DND-41 (cell line): ENCODE data around the gene ALDH1L2.

ENCODE experiments used
- ATAC-seq: fragments of 200-7000 bp; cut with Tn5 transposase; 3 replicates; pipeline ENCODE4 v1.9.1; 2021; ENCODE audit warnings: low read depth; ENCODE audit not compliant: insufficient read depth
- DNase-seq: peaks from one replicate; pipeline ENCODE4 v3.0.0-alpha.2; 2020
- H2AFZ ChIP-seq: 2 replicates; pipeline ENCODE4 v1.6.0; 2012; ENCODE audit warnings: low read depth, low read length
- H3K27ac ChIP-seq: 2 replicates; pipeline ENCODE4 v1.5.1; 2012; ENCODE audit warnings: low read length, inconsistent platforms
- H3K27me3 ChIP-seq: fragments of 200-600 bp; sonication (generic); 2 replicates; pipeline ENCODE4 v1.6.0; 2012; ENCODE audit warnings: low read length, mild to moderate bottlenecking, inconsistent platforms; ENCODE audit not compliant: insufficient read depth, poor library complexity
- H3K36me3 ChIP-seq: 2 replicates; pipeline ENCODE4 v1.5.1; 2012; ENCODE audit warnings: low read length, inconsistent platforms; ENCODE audit not compliant: insufficient read depth
- H3K4me1 ChIP-seq: 2 replicates; pipeline ENCODE4 v1.5.1; 2012; ENCODE audit warnings: mild to moderate bottlenecking, low read length; ENCODE audit not compliant: insufficient read depth
- H3K4me2 ChIP-seq: 2 replicates; pipeline ENCODE4 v1.6.0; 2012; ENCODE audit warnings: mild to moderate bottlenecking, moderate library complexity, low read length, inconsistent platforms; ENCODE audit not compliant: insufficient read depth
- H3K4me3 ChIP-seq, 2 experiments: fragments of 200-600 bp in 1 of 2; shearing (Covaris generic) in 1 of 2; 2 replicates each; pipeline ENCODE4 v1.5.1; 2012 to 2016; ENCODE audit warnings: inconsistent platforms in 2 of 2, low read length in 2 of 2, mild to moderate bottlenecking in 2 of 2, low read depth in 1 of 2, moderate library complexity in 1 of 2
- H3K79me2 ChIP-seq: 2 replicates; pipeline ENCODE4 v1.6.0; 2012; ENCODE audit warnings: low read length, inconsistent platforms; ENCODE audit not compliant: insufficient read depth
- H3K9ac ChIP-seq: 2 replicates; pipeline ENCODE4 v1.6.0; 2012; ENCODE audit warnings: low read depth, mild to moderate bottlenecking, inconsistent platforms, low read length, moderate library complexity
- H3K9me3 ChIP-seq: 2 replicates; pipeline ENCODE4 v1.5.1; 2012; ENCODE audit warnings: low read length, moderate library complexity, mild to moderate bottlenecking, inconsistent platforms; ENCODE audit not compliant: insufficient read depth, severe bottlenecking
- H4K20me1 ChIP-seq: 2 replicates; pipeline ENCODE4 v1.6.0; 2012; ENCODE audit warnings: low read length; ENCODE audit not compliant: insufficient read depth
- EZH2 ChIP-seq: IDR thresholded peaks from 3 replicates; pipeline ENCODE4 v1.6.1; 2012; ENCODE audit warnings: borderline replicate concordance, low read depth, mild to moderate bottlenecking, moderate library complexity, low read length, inconsistent platforms; ENCODE audit not compliant: severe bottlenecking
- TF ChIP-seq, protein P1 (sequence below): IDR thresholded peaks from 2 replicates; pipeline ENCODE4 v1.5.1; 2012; ENCODE audit warnings: borderline replicate concordance, low read length, moderate library complexity, mild to moderate bottlenecking; ENCODE audit not compliant: poor library complexity, severe bottlenecking; ENCODE audit errors: extremely low read depth

Gene ALDH1L2

DNA sequence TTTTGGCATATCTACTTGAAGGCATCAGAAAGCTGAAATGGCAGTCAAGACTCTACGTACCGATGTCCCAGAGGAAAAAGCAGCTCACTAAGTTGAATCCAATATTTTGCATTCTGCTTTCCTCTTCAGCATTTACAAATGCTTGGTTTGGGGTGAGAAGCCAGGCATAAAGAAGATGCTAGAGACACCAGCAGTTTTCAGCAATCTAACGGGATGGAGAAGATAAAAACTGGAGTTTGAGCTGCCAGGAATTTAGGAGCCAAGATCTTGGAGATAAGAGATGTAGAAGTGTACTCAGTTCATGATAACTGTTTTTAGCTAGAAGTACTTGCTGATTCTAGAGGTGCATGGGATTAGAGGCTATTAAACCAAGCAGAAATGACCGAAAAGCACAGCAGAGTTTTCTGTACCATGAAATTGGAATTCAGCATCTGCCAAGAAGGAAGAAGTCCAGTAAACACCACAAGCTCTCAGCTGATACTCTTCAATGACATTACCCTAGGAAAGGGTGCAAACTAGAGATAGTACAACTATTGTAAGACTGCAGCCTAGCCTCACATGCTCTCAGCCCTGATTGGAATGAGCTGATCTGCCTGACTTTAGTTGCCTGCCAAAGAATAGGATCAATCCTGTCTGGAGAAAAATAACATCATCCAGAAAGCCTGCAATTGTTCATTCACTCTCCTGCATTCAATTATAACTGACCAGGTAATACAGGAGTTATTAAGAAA lies 7.4 kb upstream of the ALDH1L2 start:
- Histone ChIP-seq H3K4me3 (no peak overlapping the region), H4K20me1 (no peaks in the 10 kb centered on the region), H3K27ac (no peak overlapping the region), H3K27me3 (no peaks in the 10 kb centered on the region), H2AFZ (no peak overlapping the region), H3K9ac (no peak overlapping the region), H3K4me2 (no peak overlapping the region), H3K79me2 (no peaks in the 10 kb centered on the region), H3K9me3 (peaks cover 7% of the 10 kb centered on the region), H3K36me3 (no peaks in the 10 kb centered on the region), H3K4me1 (no peaks in the 10 kb centered on the region)
- no peak for TF ChIP-seq EZH2
- TF ChIP-seq, protein P1, sequence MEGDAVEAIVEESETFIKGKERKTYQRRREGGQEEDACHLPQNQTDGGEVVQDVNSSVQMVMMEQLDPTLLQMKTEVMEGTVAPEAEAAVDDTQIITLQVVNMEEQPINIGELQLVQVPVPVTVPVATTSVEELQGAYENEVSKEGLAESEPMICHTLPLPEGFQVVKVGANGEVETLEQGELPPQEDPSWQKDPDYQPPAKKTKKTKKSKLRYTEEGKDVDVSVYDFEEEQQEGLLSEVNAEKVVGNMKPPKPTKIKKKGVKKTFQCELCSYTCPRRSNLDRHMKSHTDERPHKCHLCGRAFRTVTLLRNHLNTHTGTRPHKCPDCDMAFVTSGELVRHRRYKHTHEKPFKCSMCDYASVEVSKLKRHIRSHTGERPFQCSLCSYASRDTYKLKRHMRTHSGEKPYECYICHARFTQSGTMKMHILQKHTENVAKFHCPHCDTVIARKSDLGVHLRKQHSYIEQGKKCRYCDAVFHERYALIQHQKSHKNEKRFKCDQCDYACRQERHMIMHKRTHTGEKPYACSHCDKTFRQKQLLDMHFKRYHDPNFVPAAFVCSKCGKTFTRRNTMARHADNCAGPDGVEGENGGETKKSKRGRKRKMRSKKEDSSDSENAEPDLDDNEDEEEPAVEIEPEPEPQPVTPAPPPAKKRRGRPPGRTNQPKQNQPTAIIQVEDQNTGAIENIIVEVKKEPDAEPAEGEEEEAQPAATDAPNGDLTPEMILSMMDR, result no peak
- ATAC-seq (no peak), DNase-seq (no peak)

DNA sequence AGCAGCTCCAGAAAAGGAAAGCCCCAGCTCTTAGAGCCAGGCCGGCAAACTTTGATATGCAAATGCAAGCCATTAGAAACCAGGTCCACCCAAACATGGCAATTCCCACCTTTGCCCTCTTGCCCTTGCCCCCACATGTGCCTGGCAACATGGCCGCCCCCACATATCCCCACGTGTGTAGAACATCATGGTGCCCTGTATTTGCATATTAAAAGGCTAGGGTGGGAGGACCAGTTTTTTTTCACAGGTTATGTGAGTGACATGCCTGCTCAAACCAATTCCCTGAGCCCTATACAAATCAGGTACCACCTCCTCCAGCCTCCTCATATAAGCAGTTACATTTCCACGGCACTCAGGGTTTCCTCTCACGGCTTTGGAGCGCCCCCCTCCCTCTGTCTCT lies 6.1 kb upstream of the ALDH1L2 start:
- TF ChIP-seq EZH2, result no peak
- TF ChIP-seq, protein P1, result no peak
- Histone ChIP-seq H3K4me3 (no peak overlapping the region), H3K79me2 (no peaks in the 10 kb centered on the region), H2AFZ (no peak overlapping the region), H4K20me1 (no peaks in the 10 kb centered on the region), H3K36me3 (no peaks in the 10 kb centered on the region), H3K4me1 (no peaks in the 10 kb centered on the region), H3K9ac (no peak overlapping the region), H3K27ac (no peak overlapping the region), H3K27me3 (no peaks in the 10 kb centered on the region), H3K9me3 (peaks cover 4% of the 10 kb centered on the region), H3K4me2 (no peak overlapping the region)
- ATAC-seq, result no peak
- DNase-seq, result no peak

DNA sequence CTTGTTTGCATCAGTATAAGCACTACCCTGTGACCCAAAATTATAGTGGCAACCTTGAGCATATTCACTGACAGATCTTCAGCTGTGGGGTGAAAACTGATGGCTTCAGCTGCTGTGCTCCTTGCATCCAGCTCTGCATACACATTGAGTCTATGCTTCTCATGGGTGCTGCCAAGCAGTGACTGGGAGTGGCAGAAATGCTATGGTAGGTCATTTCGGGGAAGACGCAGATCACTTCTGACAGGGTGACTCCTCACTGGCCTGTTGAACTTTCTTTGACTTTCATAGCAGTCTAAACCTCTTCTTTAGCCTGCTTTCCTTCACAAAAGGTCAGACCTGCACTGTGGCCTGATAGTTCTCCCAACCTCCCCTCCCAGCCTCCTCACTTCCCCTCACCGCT lies 5.6 kb upstream of the ALDH1L2 start:
- ATAC-seq (no peak), DNase-seq (no peak)
- H3K4me2 ChIP-seq, result no peak overlapping the region
- no peak overlapping the region for H3K27ac ChIP-seq
- H2AFZ ChIP-seq, result no peak overlapping the region
- no peaks in the 10 kb centered on the region for H3K36me3 ChIP-seq
- H4K20me1 ChIP-seq, result no peaks in the 10 kb centered on the region
- H3K27me3 ChIP-seq, result no peaks in the 10 kb centered on the region
- H3K9ac ChIP-seq, result no peak overlapping the region
- H3K4me1 ChIP-seq, result no peaks in the 10 kb centered on the region
- peaks cover 4% of the 10 kb centered on the region for H3K9me3 ChIP-seq
- TF ChIP-seq, protein P1, result no peak
- H3K79me2 ChIP-seq, result no peaks in the 10 kb centered on the region
- no peak overlapping the region for H3K4me3 ChIP-seq

DNA sequence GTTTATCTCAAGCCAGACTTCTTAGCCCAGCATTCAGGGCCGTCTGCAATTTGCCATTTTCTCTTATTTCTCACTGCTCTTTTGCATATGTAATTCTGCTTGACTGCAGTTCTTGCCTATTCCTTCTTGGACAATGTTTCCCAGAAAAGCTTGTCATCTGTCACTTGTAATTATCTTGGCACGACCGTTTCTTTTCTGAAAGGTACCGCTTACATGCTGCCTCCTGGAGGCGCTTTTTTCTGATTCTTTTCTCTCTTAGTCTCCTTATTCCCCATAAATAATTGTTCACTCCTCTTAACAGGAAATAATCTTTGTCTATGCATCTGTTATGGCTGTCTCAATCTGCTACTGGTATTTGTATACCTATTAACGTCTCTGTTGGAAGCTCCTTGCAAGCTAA lies 1.2 kb upstream of the ALDH1L2 start:
- H3K9ac ChIP-seq, result no peak overlapping the region
- TF ChIP-seq EZH2, result no peak
- TF ChIP-seq, protein P1, result no peak
- no peaks in the 10 kb centered on the region for H3K36me3 ChIP-seq
- no peak overlapping the region for H2AFZ ChIP-seq
- ATAC-seq, result no peak
- H3K4me1 ChIP-seq, result no peaks in the 10 kb centered on the region
- H3K79me2 ChIP-seq, result no peaks in the 10 kb centered on the region
- H3K27me3 ChIP-seq, result no peaks in the 10 kb centered on the region
- no peaks in the 10 kb centered on the region for H4K20me1 ChIP-seq
- H3K9me3 ChIP-seq, result no peaks in the 10 kb centered on the region
- no peak overlapping the region for H3K4me2 ChIP-seq
- H3K4me3 ChIP-seq, result no peak overlapping the region
- no peak for DNase-seq
- no peak overlapping the region for H3K27ac ChIP-seq
